Measurements from ENCODE around the gene SRRM5.

DNA sequence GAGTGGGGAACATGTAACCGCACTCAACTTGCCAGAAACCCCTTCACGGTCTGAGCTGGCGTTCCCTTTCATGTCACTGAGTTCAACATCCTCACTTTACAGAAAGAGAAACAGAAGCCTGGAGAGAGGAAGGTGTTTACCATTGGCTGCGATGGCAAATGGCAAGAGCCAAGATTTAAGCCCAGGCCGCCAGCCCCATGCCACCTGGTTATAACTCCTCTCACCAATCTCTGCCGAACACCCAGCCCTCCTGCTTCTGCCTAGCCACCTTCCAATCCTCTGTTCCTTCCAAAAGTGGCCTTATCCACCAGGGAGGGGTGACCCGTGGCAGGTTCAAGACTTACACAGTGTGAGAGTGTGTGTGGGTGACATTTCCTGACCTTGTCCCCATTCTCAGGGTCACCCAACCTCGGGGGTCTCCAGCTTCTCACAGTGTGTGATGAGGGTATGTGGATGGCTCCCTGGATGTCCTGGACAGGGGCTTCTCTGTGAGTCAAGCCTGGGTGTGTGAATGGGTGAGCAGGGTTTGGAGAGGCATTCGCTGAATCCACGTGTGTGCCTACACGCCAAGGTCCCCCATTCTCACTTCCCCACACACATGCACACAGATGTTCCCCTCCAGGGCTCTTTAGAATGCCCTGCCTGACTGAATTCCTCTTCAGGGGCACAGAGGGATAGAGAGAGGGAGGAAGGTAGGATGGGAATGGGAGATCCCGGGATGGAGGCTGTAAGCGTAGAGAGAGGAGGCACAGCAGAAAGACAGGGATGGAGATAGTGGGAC is 26.5 kb downstream of the SRRM5 start:
- TF ChIP-seq, protein P1, sequence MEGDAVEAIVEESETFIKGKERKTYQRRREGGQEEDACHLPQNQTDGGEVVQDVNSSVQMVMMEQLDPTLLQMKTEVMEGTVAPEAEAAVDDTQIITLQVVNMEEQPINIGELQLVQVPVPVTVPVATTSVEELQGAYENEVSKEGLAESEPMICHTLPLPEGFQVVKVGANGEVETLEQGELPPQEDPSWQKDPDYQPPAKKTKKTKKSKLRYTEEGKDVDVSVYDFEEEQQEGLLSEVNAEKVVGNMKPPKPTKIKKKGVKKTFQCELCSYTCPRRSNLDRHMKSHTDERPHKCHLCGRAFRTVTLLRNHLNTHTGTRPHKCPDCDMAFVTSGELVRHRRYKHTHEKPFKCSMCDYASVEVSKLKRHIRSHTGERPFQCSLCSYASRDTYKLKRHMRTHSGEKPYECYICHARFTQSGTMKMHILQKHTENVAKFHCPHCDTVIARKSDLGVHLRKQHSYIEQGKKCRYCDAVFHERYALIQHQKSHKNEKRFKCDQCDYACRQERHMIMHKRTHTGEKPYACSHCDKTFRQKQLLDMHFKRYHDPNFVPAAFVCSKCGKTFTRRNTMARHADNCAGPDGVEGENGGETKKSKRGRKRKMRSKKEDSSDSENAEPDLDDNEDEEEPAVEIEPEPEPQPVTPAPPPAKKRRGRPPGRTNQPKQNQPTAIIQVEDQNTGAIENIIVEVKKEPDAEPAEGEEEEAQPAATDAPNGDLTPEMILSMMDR (conservative IDR thresholded peaks at IDR 0.05), result no peak
- TF ChIP-seq ZFX (IDR thresholded peaks at IDR 0.05), result no peak

Data from C4-2B (cell line).